ENCODE results near the gene MAEA. TPM values are rescaled to one million over a fixed set of nuclear protein-coding genes. Genes with fewer than 3 reads are reported as not detected.
"Not testable (repeated sequence)": the region's sequence is repeated elsewhere in the genome, so short reads cannot be mapped to it uniquely, and the experiment has no call there.

MAEA gene
- total and polyA plus RNA-seq, 11 donors: 38.1 to 57.2 (median 45.1) TPM

- Histone ChIP-seq H3K27me3 (no peaks in the 10 kb centered on the region), H3K27ac (no peak overlapping the region), H3K4me3 (no peak overlapping the region), H3K36me3 (peaks cover 0 to 70% (median 65%) of the 10 kb centered on the region in 9 donors), H3K9me3 (no peaks in the 10 kb centered on the region), H3K4me1 (peaks cover 0 to 6% (median 0%) of the 10 kb centered on the region in 12 donors)
- WGBS, 4 donors: 90 to 96% (median 92%) methylated on average over 16 to 18 of the region's 18 CpGs
- intact Hi-C loops (cut with DNase I): no loop called here
- ATAC-seq (no peak), DNase-seq (peak in 2 of 5 donors; percentile 5 to 62)
- no peak for TF ChIP-seq POLR2A (IDR thresholded peaks at IDR 0.05)
- no peak for TF ChIP-seq CTCF (IDR thresholded peaks at IDR 0.05)
These were observed 32.4 kb downstream of the MAEA start for GRCh38 chr4:1321946-1322650.

GRCh38 chr4:1323280-1323634 is 33.6 kb downstream of the MAEA start:
- Histone ChIP-seq H3K27ac (no peak overlapping the region), H3K4me3 (no peak overlapping the region), H3K9me3 (no peaks in the 10 kb centered on the region), H3K36me3 (peaks cover 0 to 71% (median 65%) of the 10 kb centered on the region in 9 donors), H3K27me3 (no peaks in the 10 kb centered on the region), H3K4me1 (peaks cover 0 to 6% (median 0%) of the 10 kb centered on the region in 12 donors)
- ATAC-seq: no peak
- DNase-seq: no peak
- intact Hi-C loops (cut with DNase I): no loop called here
- no peak for TF ChIP-seq POLR2A (IDR thresholded peaks at IDR 0.05)
- TF ChIP-seq CTCF (IDR thresholded peaks at IDR 0.05): no peak
- WGBS, 4 donors: 85 to 96% (median 90%) methylated on average over 8 of the region's 8 CpGs

GRCh38 chr4:1323635-1324442 is 34.1 kb downstream of the MAEA start:
- no peak for TF ChIP-seq POLR2A (IDR thresholded peaks at IDR 0.05)
- TF ChIP-seq CTCF (IDR thresholded peaks at IDR 0.05): no peak
- no peak overlapping the region for H3K27ac ChIP-seq
- no peaks in the 10 kb centered on the region for H3K27me3 ChIP-seq
- peaks cover 0 to 4% (median 0%) of the 10 kb centered on the region in 12 donors for H3K4me1 ChIP-seq
- peak in 2 of 5 donors; percentile 5 to 37 for DNase-seq
- peaks cover 0 to 71% (median 65%) of the 10 kb centered on the region in 9 donors for H3K36me3 ChIP-seq
- no peak for ATAC-seq
- WGBS, 4 donors: 87 to 90% (median 89%) methylated on average over 8 to 11 of the region's 11 CpGs
- H3K4me3 ChIP-seq: no peak overlapping the region
- no peaks in the 10 kb centered on the region for H3K9me3 ChIP-seq
- intact Hi-C loops (cut with DNase I): no loop called here

- H3K27me3 ChIP-seq; H3K9me3 ChIP-seq; ATAC-seq; H3K27ac ChIP-seq; intact Hi-C loops (cut with DNase I); H3K4me3 ChIP-seq; H3K4me1 ChIP-seq: not testable (repeated sequence)
- WGBS, 4 donors: 92 to 97% (median 95%) methylated on average over 20 of the region's 20 CpGs
- H3K36me3 ChIP-seq: peaks cover 0 to 71% (median 58%) of the 10 kb centered on the region in 9 donors
- peak in 2 of 5 donors; percentile 2 to 30 for DNase-seq
These were observed 34.9 kb downstream of the MAEA start for GRCh38 chr4:1324443-1325175.
